Loucy (cell line): ENCODE data around the gene SLC17A9.

Experiments used
- H2AFZ ChIP-seq: fragments of 200-600 bp; sonication (generic); 2 replicates; pipeline ENCODE4 v1.6.0; 2016; ENCODE audit warnings: antibody characterized with exemption, mild to moderate bottlenecking, low read length, moderate library complexity
- H3F3A ChIP-seq: fragments of 200-600 bp; 2 replicates; pipeline ENCODE4 v1.6.0; 2016; ENCODE audit warnings: antibody characterized with exemption, low read depth, mild to moderate bottlenecking
- H3K27me3 ChIP-seq: fragments of 200-600 bp; sonication (generic); 2 replicates; pipeline ENCODE4 v1.6.1; 2014; ENCODE audit warnings: low read length, mild to moderate bottlenecking; ENCODE audit not compliant: insufficient read depth, poor library complexity, severe bottlenecking
- H3K36me3 ChIP-seq: fragments of 200-600 bp; sonication (generic); 2 replicates; pipeline ENCODE4 v1.6.1; 2016; ENCODE audit warnings: low read length; ENCODE audit not compliant: insufficient read depth
- H3K4me1 ChIP-seq: fragments of 200-600 bp; sonication (generic); 2 replicates; pipeline ENCODE4 v1.5.1; 2014; ENCODE audit warnings: low read length, mild to moderate bottlenecking; ENCODE audit not compliant: insufficient read depth, poor library complexity, severe bottlenecking
- H3K4me2 ChIP-seq: fragments of 200-600 bp; sonication (generic); 2 replicates; pipeline ENCODE4 v1.6.0; 2014; ENCODE audit warnings: antibody characterized with exemption, low read length, low read depth, mild to moderate bottlenecking; ENCODE audit not compliant: poor library complexity, severe bottlenecking
- H3K4me3 ChIP-seq: fragments of 200-600 bp; sonication (generic); 2 replicates; pipeline ENCODE4 v1.5.1; 2014; ENCODE audit warnings: low read length, mild to moderate bottlenecking, mixed read lengths; ENCODE audit not compliant: poor library complexity, severe bottlenecking
- H3K79me2 ChIP-seq: fragments of 200-600 bp; sonication (generic); 2 replicates; pipeline ENCODE4 v1.6.1; 2014; ENCODE audit warnings: low read length; ENCODE audit not compliant: insufficient read depth
- H3K9ac ChIP-seq: fragments of 200-600 bp; sonication (generic); 2 replicates; pipeline ENCODE4 v1.6.0; 2014; ENCODE audit warnings: mild to moderate bottlenecking, low read depth, low read length, moderate library complexity; ENCODE audit not compliant: poor library complexity, severe bottlenecking
- H3K9me2 ChIP-seq: fragments of 200-600 bp; sonication (generic); replicated peaks from 2 replicates; pipeline ENCODE4 v1.6.1; 2016; ENCODE audit warnings: low read depth, low read length, mixed read lengths
- H3K9me3 ChIP-seq: fragments of 200-600 bp; sonication (generic); 2 replicates; pipeline ENCODE4 v1.6.1; 2014; ENCODE audit warnings: mild to moderate bottlenecking, antibody characterized with exemption, low read length, low read depth; ENCODE audit not compliant: insufficient read depth
- H4K20me1 ChIP-seq: fragments of 200-600 bp; sonication (generic); 2 replicates; pipeline ENCODE4 v1.6.0; 2014; ENCODE audit warnings: antibody characterized with exemption, low read length, mild to moderate bottlenecking; ENCODE audit not compliant: insufficient read depth, poor library complexity, severe bottlenecking
- EZH2phosphoT487 ChIP-seq: fragments of 200-600 bp; IDR thresholded peaks from 2 replicates; pipeline ENCODE4 v1.6.1; 2018; ENCODE audit warnings: antibody characterized with exemption, mild to moderate bottlenecking, moderate library complexity, borderline replicate concordance
- TF ChIP-seq, protein P1 (sequence below): fragments of 200-600 bp; sonication (generic); conservative IDR thresholded peaks from 2 replicates; pipeline ENCODE4 v1.5.1; 2014; ENCODE audit warnings: mild to moderate bottlenecking, antibody characterized with exemption, low read length

The SLC17A9 gene

DNA sequence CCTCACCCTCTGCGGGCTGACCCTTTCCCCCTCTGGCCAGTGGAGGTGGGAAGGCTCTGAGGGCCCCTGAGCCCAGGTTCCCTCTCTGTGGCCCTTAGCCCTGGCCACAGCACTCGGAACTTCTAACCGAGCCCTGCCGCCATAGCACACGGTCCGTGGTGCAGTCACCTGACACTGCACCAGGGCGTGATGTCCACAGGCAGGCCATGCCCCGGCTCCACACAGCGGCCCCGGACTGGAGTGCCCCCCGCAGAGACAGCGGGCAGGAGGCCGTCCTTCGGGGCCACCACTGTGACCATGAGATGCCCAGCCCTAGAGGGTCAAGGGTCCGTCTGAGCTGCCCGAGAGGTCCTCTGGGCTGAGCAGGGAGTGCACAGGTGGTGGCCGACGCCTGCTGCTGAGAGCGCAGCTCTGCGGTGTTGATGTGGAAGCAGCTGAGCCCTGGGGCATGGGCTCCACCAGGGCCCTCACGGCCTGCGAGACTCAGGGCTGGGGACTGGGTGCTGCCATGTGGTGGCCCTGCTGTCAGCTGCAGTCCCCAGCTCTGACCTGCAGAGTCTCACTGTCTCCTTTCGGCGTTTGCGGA is 65.4 kb downstream of the SLC17A9 start:
- no peaks in the 10 kb centered on the region for H3K36me3 ChIP-seq
- no peaks in the 10 kb centered on the region for H3K4me1 ChIP-seq
- H3K4me2 ChIP-seq, result no peak overlapping the region
- no peaks in the 10 kb centered on the region for H3K9me2 ChIP-seq
- H4K20me1 ChIP-seq, result no peaks in the 10 kb centered on the region
- no peak overlapping the region for H3K9ac ChIP-seq
- H3F3A ChIP-seq, result no peaks in the 10 kb centered on the region
- TF ChIP-seq EZH2phosphoT487, result no peak
- TF ChIP-seq, protein P1, sequence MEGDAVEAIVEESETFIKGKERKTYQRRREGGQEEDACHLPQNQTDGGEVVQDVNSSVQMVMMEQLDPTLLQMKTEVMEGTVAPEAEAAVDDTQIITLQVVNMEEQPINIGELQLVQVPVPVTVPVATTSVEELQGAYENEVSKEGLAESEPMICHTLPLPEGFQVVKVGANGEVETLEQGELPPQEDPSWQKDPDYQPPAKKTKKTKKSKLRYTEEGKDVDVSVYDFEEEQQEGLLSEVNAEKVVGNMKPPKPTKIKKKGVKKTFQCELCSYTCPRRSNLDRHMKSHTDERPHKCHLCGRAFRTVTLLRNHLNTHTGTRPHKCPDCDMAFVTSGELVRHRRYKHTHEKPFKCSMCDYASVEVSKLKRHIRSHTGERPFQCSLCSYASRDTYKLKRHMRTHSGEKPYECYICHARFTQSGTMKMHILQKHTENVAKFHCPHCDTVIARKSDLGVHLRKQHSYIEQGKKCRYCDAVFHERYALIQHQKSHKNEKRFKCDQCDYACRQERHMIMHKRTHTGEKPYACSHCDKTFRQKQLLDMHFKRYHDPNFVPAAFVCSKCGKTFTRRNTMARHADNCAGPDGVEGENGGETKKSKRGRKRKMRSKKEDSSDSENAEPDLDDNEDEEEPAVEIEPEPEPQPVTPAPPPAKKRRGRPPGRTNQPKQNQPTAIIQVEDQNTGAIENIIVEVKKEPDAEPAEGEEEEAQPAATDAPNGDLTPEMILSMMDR, result no peak
- H3K79me2 ChIP-seq, result no peaks in the 10 kb centered on the region
- no peaks in the 10 kb centered on the region for H3K27me3 ChIP-seq
- no peak overlapping the region for H2AFZ ChIP-seq
- no peak overlapping the region for H3K4me3 ChIP-seq
- H3K9me3 ChIP-seq, result peaks cover 5% of the 10 kb centered on the region
